ENCODE data around the gene ACTR3C. TPM values are rescaled to one million over a fixed set of nuclear protein-coding genes. Genes with fewer than 3 reads are reported as not detected.
"Not testable (repeated sequence)": the region's sequence is repeated elsewhere in the genome, so short reads cannot be mapped to it uniquely, and the experiment has no call there.

ACTR3C gene
- total RNA-seq, 4 donors from 2014 or later, result 4.3 to 10.1 (median 4.8) TPM

DNA sequence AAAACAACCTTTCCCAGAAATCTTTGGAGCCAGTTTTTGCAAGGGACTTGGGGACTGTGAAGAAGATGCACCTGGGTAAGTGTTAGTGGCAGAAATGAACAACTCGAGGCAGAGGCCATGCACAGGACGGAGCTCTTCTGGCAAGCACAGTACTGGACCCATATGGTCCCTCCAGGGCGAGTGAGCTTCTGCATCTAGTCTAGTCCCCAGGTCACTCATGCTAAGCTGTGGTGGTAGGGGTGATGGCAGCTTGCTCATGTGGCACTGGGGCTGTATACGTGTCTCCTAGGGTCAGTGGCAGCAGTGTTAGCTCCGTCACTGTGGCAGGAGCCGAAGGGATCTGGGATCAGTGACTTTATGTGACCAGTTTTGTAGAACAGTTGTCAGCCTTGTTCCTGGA is 9.5 kb downstream of the ACTR3C start:
- Histone ChIP-seq H3K9me3 (no peaks in the 10 kb centered on the region), H3K36me3 (no peaks in the 10 kb centered on the region), H3K27ac (replicated peaks in 1 of 4) (no peak overlapping the region), H3K4me3 (no peak overlapping the region), H3K27me3 (no peaks in the 10 kb centered on the region), H3K4me1 (no peaks in the 10 kb centered on the region)
- no peak for TF ChIP-seq EP300 (IDR thresholded peaks at IDR 0.05)
- no peak for TF ChIP-seq POLR2A (IDR thresholded peaks at IDR 0.05; ENCODE audit: low read depth)
- TF ChIP-seq, protein P1, sequence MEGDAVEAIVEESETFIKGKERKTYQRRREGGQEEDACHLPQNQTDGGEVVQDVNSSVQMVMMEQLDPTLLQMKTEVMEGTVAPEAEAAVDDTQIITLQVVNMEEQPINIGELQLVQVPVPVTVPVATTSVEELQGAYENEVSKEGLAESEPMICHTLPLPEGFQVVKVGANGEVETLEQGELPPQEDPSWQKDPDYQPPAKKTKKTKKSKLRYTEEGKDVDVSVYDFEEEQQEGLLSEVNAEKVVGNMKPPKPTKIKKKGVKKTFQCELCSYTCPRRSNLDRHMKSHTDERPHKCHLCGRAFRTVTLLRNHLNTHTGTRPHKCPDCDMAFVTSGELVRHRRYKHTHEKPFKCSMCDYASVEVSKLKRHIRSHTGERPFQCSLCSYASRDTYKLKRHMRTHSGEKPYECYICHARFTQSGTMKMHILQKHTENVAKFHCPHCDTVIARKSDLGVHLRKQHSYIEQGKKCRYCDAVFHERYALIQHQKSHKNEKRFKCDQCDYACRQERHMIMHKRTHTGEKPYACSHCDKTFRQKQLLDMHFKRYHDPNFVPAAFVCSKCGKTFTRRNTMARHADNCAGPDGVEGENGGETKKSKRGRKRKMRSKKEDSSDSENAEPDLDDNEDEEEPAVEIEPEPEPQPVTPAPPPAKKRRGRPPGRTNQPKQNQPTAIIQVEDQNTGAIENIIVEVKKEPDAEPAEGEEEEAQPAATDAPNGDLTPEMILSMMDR (IDR thresholded peaks at IDR 0.05), result no peak
- TF ChIP-seq POLR2AphosphoS5 (IDR thresholded peaks at IDR 0.05), result no peak
- no peak for DNase-seq (ENCODE audit: extremely low spot score)
- intact Hi-C loops (cut with DNase I), result no loop called here
- 80% methylated on average over 1 of the region's 6 CpGs for WGBS

DNA sequence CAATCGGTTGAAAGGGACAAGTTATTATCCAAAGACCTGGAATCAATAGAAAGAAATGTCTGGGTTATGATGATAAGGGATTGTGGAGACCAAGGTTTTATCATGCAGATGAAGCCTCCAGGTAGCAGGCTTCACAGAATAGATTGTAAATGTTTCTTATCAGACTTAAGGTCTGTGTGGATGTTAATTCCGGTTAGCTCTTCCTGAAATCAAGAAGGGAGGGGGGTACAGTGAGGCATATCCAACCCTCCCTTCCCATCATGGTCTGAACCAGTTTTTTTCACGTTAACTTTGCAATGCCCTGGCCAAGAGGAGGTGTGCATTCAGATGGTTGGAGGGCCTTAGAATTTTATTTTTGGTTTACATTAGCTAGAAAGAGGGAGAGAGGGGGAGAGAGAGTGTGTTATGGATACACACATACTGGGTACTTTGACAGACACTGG is 10.0 kb downstream of the ACTR3C start:
- H3K36me3 ChIP-seq, result no peaks in the 10 kb centered on the region
- intact Hi-C loops (cut with DNase I), result no loop called here
- H3K4me1 ChIP-seq, result no peaks in the 10 kb centered on the region
- H3K27me3 ChIP-seq, result no peaks in the 10 kb centered on the region
- TF ChIP-seq EP300 (IDR thresholded peaks at IDR 0.05) (no peak), POLR2A (IDR thresholded peaks at IDR 0.05; ENCODE audit: low read depth) (no peak), POLR2AphosphoS5 (IDR thresholded peaks at IDR 0.05) (no peak)
- TF ChIP-seq, protein P1 (IDR thresholded peaks at IDR 0.05), result no peak
- no peak overlapping the region for H3K4me3 ChIP-seq
- H3K9me3 ChIP-seq, result no peaks in the 10 kb centered on the region
- 83% methylated on average over 3 of the region's 3 CpGs for WGBS
- H3K27ac ChIP-seq (replicated peaks in 1 of 4), result no peak overlapping the region
- no peak for DNase-seq (ENCODE audit: extremely low spot score)

DNA sequence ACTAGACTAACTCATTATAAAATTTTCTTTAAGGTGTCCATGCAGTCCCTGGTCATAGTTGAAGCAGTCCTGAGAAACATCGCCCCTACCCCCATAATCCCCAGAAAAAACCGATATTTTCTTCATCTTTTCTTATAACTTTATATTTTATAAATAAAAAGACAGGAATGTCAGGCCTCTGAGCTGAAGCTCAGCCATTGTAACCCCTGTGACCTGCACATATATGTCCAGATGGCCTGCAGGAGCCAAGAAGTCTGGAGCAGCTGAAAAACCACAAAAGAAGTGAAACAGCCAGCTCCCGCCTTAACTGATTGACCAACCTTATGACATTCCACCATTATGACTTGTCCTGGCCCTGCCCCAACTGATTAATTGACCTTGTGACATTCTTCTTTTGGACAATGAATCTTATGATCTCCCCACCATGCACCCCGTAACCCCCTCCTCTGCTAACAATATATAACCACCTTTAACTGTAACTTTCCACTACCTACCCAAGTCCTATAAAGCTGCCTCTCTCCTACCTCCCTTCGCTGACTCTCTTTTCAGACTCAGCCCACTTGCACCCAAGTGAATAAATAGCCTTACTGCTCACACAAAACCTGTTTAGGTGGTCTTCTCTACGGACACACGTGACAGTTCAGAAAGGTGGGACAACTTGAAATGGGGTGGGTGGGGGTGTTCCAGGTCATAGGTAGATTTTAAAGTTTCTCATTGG is 10.5 kb downstream of the ACTR3C start:
- H3K9me3 ChIP-seq; H3K4me1 ChIP-seq; H3K27me3 ChIP-seq; H3K4me3 ChIP-seq; H3K36me3 ChIP-seq; DNase-seq (ENCODE audit: extremely low spot score); intact Hi-C loops (cut with DNase I); H3K27ac ChIP-seq (replicated peaks in 1 of 4): not testable (repeated sequence)
- WGBS, result 90% methylated on average over 7 of the region's 7 CpGs

DNA sequence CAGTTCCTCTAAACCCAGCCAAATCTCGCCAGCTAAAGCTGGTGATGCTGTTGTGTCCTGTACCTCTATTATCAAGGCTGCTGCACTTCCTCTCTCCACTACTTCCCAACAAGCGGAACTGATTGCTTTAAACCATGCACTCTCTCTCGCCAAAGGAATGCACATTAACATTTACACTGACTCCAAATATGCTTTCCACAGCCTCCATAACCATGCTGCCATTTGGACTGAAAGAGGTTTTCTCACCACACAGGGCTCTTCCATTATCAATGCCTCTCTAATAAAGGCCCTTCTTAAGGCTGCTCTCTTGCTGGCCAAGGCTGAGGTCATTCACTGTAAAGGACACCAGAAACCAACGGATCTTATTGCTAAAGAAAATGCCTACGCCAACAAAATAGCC is 11.6 kb downstream of the ACTR3C start:
- intact Hi-C loops (cut with DNase I), result no loop called here
- WGBS, result 91% methylated on average over 5 of the region's 5 CpGs
- TF ChIP-seq EP300 (IDR thresholded peaks at IDR 0.05) (no peak), POLR2AphosphoS5 (IDR thresholded peaks at IDR 0.05) (no peak), POLR2A (IDR thresholded peaks at IDR 0.05; ENCODE audit: low read depth) (no peak)
- TF ChIP-seq, protein P1 (IDR thresholded peaks at IDR 0.05), result no peak
- Histone ChIP-seq H3K4me3 (no peak overlapping the region), H3K4me1 (no peaks in the 10 kb centered on the region), H3K27ac (replicated peaks in 1 of 4) (no peak overlapping the region), H3K9me3 (no peaks in the 10 kb centered on the region), H3K36me3 (no peaks in the 10 kb centered on the region), H3K27me3 (no peaks in the 10 kb centered on the region)
- DNase-seq (ENCODE audit: extremely low spot score), result no peak

DNA sequence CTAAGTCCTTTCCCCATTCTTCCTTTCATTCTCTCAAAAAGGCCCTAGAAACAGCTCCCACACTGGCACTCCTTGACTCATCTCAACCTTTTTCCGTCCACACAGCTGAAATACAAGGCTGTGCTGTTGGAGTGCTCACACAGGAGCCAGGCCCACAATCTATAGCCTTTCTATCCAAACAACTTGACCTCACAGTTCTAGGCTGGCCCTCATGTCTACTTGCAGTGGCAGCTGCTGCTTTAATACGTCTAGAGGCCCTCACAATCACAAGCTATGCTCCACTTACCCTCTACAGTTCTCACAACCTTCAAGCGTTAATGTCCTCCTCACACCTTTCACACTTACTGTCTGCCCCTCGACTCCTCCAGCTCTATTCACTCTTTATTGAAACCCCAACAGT is 12.2 kb downstream of the ACTR3C start:
- 89% methylated on average over 4 of the region's 4 CpGs for WGBS
- TF ChIP-seq POLR2A (IDR thresholded peaks at IDR 0.05; ENCODE audit: low read depth), result no peak
- TF ChIP-seq, protein P1 (IDR thresholded peaks at IDR 0.05), result no peak
- TF ChIP-seq POLR2AphosphoS5 (IDR thresholded peaks at IDR 0.05), result no peak
- no peak for TF ChIP-seq EP300 (IDR thresholded peaks at IDR 0.05)
- Histone ChIP-seq H3K36me3 (no peaks in the 10 kb centered on the region), H3K4me1 (no peaks in the 10 kb centered on the region), H3K9me3 (no peaks in the 10 kb centered on the region), H3K27ac (replicated peaks in 1 of 4) (no peak overlapping the region), H3K27me3 (no peaks in the 10 kb centered on the region), H3K4me3 (no peak overlapping the region)
- no peak for DNase-seq (ENCODE audit: extremely low spot score)
- intact Hi-C loops (cut with DNase I), result no loop called here
